Measurements from ENCODE around the gene TSPYL2. TPM values are rescaled to one million over a fixed set of nuclear protein-coding genes. Genes with fewer than 3 reads are reported as not detected.

The TSPYL2 gene
- total and polyA plus RNA-seq, 10 donors: 28.6 to 65.8 (median 51.8) TPM

- Histone ChIP-seq H3K4me3 (peak overlapping the region; percentile 9 to 66 (median 34)), H3K27me3 (replicated peaks in 1 of 7) (peaks cover 0 to 6% (median 0%) of the 10 kb centered on the region in 7 donors), H3K4me1 (peaks cover 0 to 11% (median 4%) of the 10 kb centered on the region in 6 donors), H3K9me3 (no peaks in the 10 kb centered on the region), H3K36me3 (no peaks in the 10 kb centered on the region), H3K27ac (peak overlapping the region in 6 of 8 donors; percentile 7 to 83 (median 77))
- TF ChIP-seq POLR2A (IDR thresholded peaks at IDR 0.05) (no peak), POLR2AphosphoS5 (IDR thresholded peaks at IDR 0.05) (peak; percentile 81 to 93 (median 87)), CTCF (IDR thresholded peaks at IDR 0.05 in 8 of 11, conservative IDR thresholded peaks at IDR 0.05 in 3 of 11) (peak; percentile 56 to 82 (median 71))
- peak; percentile 92 for DNase-seq
- intact Hi-C loops (cut with DNase I; ENCODE audit: low total_unique reads): no loop called here
- 1 to 17% (median 4%) methylated on average over 7 to 31 of the region's 31 CpGs for WGBS, 5 donors
These were observed 10.4 kb upstream of the TSPYL2 start for GRCh38 chrX:53071604-53072417.

GRCh38 chrX:53072418-53073114, 9.6 kb upstream of the TSPYL2 start:
- 69 to 78% (median 72%) methylated on average over 8 to 9 of the region's 9 CpGs for WGBS, 5 donors
- peak overlapping the region in 4 of 8 donors; percentile 32 to 66 (median 39) for H3K4me3 ChIP-seq

GRCh38 chrX:53073115-53073586, 9.0 kb upstream of the TSPYL2 start:
- no peaks in the 10 kb centered on the region for H3K9me3 ChIP-seq
- TF ChIP-seq POLR2A (IDR thresholded peaks at IDR 0.05) (no peak), CTCF (IDR thresholded peaks at IDR 0.05 in 8 of 11, conservative IDR thresholded peaks at IDR 0.05 in 3 of 11) (no peak), POLR2AphosphoS5 (IDR thresholded peaks at IDR 0.05) (no peak)
- H3K4me1 ChIP-seq: peaks cover 0 to 11% (median 4%) of the 10 kb centered on the region in 6 donors
- intact Hi-C loops (cut with DNase I; ENCODE audit: low total_unique reads): no loop called here
- H3K4me3 ChIP-seq: no peak overlapping the region
- WGBS, 5 donors: 72 to 87% (median 79%) methylated on average over 5 to 6 of the region's 6 CpGs
- no peaks in the 10 kb centered on the region for H3K36me3 ChIP-seq
- peak overlapping the region in 5 of 8 donors; percentile 70 to 83 (median 78) for H3K27ac ChIP-seq
- peak; percentile 55 for DNase-seq
- H3K27me3 ChIP-seq (replicated peaks in 1 of 7): no peaks in the 10 kb centered on the region

More at GRCh38 chrX:53072418-53073114, 9.6 kb upstream of the TSPYL2 start:
- intact Hi-C loops (cut with DNase I; ENCODE audit: low total_unique reads): no loop called here
- H3K4me1 ChIP-seq: peaks cover 0 to 11% (median 4%) of the 10 kb centered on the region in 6 donors
- TF ChIP-seq CTCF (IDR thresholded peaks at IDR 0.05 in 8 of 11, conservative IDR thresholded peaks at IDR 0.05 in 3 of 11): no peak
- no peak for TF ChIP-seq POLR2AphosphoS5 (IDR thresholded peaks at IDR 0.05)
- no peak for TF ChIP-seq POLR2A (IDR thresholded peaks at IDR 0.05)
- H3K27me3 ChIP-seq (replicated peaks in 1 of 7): no peaks in the 10 kb centered on the region
- H3K36me3 ChIP-seq: no peaks in the 10 kb centered on the region
- no peaks in the 10 kb centered on the region for H3K9me3 ChIP-seq
- peak; percentile 47 for DNase-seq
- H3K27ac ChIP-seq: peak overlapping the region in 7 of 8 donors; percentile 7 to 83 (median 76)

All from spleen (tissue), 11 donors.